Liver (tissue), 9 donors: Measurements from ENCODE around the gene CTU2. TPM values are rescaled to one million over a fixed set of nuclear protein-coding genes. Genes with fewer than 3 reads are reported as not detected.

ENCODE experiments used
- DNase-seq: peaks from one replicate; pipeline ENCODE4 v3.0.0-alpha.2; 2017; ENCODE audit warnings: low spot score
- H3K27ac ChIP-seq, 2 donors: one replicate each; pipeline ENCODE4 v1.7.0; 2013; ENCODE audit warnings: inconsistent platforms in 2 of 2, low read length in 2 of 2, control low read depth in 1 of 2, low read depth in 1 of 2, mild to moderate bottlenecking in 1 of 2
- H3K27me3 ChIP-seq, 4 donors: one replicate each; pipeline versions ENCODE4 v1.6.1 to v1.7.0; 2013; ENCODE audit warnings: low read length in 3 of 4, inconsistent platforms in 1 of 4, mild to moderate bottlenecking in 1 of 4, moderate library complexity in 1 of 4; ENCODE audit not compliant: control insufficient read depth in 4 of 4, insufficient read depth in 4 of 4
- H3K36me3 ChIP-seq, 4 donors: one replicate each; pipeline versions ENCODE4 v1.6.1 to v1.7.0; 2013; ENCODE audit warnings: low read length in 3 of 4, mild to moderate bottlenecking in 3 of 4, low read depth in 1 of 4, moderate library complexity in 1 of 4; ENCODE audit not compliant: control insufficient read depth in 4 of 4, insufficient read depth in 3 of 4
- H3K4me1 ChIP-seq, 4 donors: one replicate each; pipeline versions ENCODE4 v1.6.1 to v1.7.0; 2013; ENCODE audit warnings: low read length in 3 of 4, mild to moderate bottlenecking in 3 of 4, moderate library complexity in 1 of 4; ENCODE audit not compliant: control insufficient read depth in 4 of 4, insufficient read depth in 4 of 4
- H3K4me3 ChIP-seq, 3 donors: one replicate each; pipeline versions ENCODE4 v1.6.1 to v1.7.0; 2013; ENCODE audit warnings: low read length in 3 of 3, control low read depth in 1 of 3, low read depth in 1 of 3, mild to moderate bottlenecking in 1 of 3
- H3K9ac ChIP-seq, 2 donors: one replicate each; pipeline ENCODE4 v1.7.0; 2013; ENCODE audit warnings: low read length in 2 of 2, mild to moderate bottlenecking in 2 of 2, moderate library complexity in 2 of 2, control low read depth in 1 of 2, low read depth in 1 of 2
- H3K9me3 ChIP-seq, 4 donors: one replicate each; pipeline versions ENCODE4 v1.6.1 to v1.7.0; 2013; ENCODE audit warnings: low read length in 3 of 4; ENCODE audit not compliant: control insufficient read depth in 4 of 4
- ATF3 ChIP-seq: IDR thresholded peaks from 2 replicates; pipeline ENCODE4 v1.6.1; 2016; ENCODE audit warnings: antibody characterized with exemption
- EGR1 ChIP-seq, 2 donors: IDR thresholded peaks; 2 replicates each; pipeline ENCODE4 v1.6.1; 2016 to 2018; ENCODE audit warnings: antibody characterized with exemption in 2 of 2, low read depth in 2 of 2
- FOXA1 ChIP-seq: IDR thresholded peaks from 2 replicates; pipeline ENCODE4 v1.6.1; 2016; ENCODE audit warnings: antibody characterized with exemption
- FOXA2 ChIP-seq: IDR thresholded peaks from 2 replicates; pipeline ENCODE4 v1.6.1; 2016; ENCODE audit warnings: antibody characterized with exemption
- GABPA ChIP-seq, 2 donors: IDR thresholded peaks in 1 of 2; conservative IDR thresholded peaks in 1 of 2; 2 replicates each; pipeline ENCODE4 v1.6.1; 2016; ENCODE audit warnings: antibody characterized with exemption in 2 of 2, mild to moderate bottlenecking in 1 of 2, moderate library complexity in 1 of 2
- HNF4A ChIP-seq, 2 donors: conservative IDR thresholded peaks; 2 replicates each; pipeline ENCODE4 v1.6.1; 2016; ENCODE audit warnings: antibody characterized with exemption in 2 of 2, mild to moderate bottlenecking in 2 of 2
- HNF4G ChIP-seq: IDR thresholded peaks from 2 replicates; pipeline ENCODE4 v1.6.1; 2016; ENCODE audit warnings: antibody characterized with exemption
- JUND ChIP-seq, 2 donors: IDR thresholded peaks; 2 replicates each; pipeline ENCODE4 v1.6.1; 2016; ENCODE audit warnings: antibody characterized with exemption in 2 of 2
- MAX ChIP-seq: IDR thresholded peaks from 2 replicates; pipeline ENCODE4 v1.6.1; 2016; ENCODE audit warnings: antibody characterized with exemption
- NR2F2 ChIP-seq: IDR thresholded peaks from 2 replicates; pipeline ENCODE4 v1.6.1; 2016; ENCODE audit warnings: antibody characterized with exemption
- REST ChIP-seq: IDR thresholded peaks from 2 replicates; pipeline ENCODE4 v1.6.1; 2016; ENCODE audit warnings: antibody characterized with exemption, mild to moderate bottlenecking
- RXRA ChIP-seq, 2 donors: IDR thresholded peaks; 2 replicates each; pipeline ENCODE4 v1.6.1; 2017 to 2018; ENCODE audit warnings: antibody characterized with exemption in 2 of 2, mild to moderate bottlenecking in 1 of 2
- SP1 ChIP-seq: IDR thresholded peaks from 2 replicates; pipeline ENCODE4 v1.6.1; 2018; ENCODE audit warnings: antibody characterized with exemption, mild to moderate bottlenecking
- TAF1 ChIP-seq: conservative IDR thresholded peaks from 2 replicates; pipeline ENCODE4 v1.6.1; 2016; ENCODE audit warnings: antibody characterized with exemption, mild to moderate bottlenecking
- YY1 ChIP-seq: IDR thresholded peaks from 2 replicates; pipeline ENCODE4 v1.6.1; 2016; ENCODE audit warnings: antibody characterized with exemption, mild to moderate bottlenecking
- ZBTB33 ChIP-seq: IDR thresholded peaks from 2 replicates; pipeline ENCODE4 v1.6.1; 2016; ENCODE audit warnings: antibody characterized with exemption
- WGBS: extraction: QIAGEN DNeasy Blood & Tissue Kit; methylation state at CpG from one replicate; pipeline ENCODE4 v1.1.7; 2013; 5-methylcytosine and 5-hydroxymethylcytosine counted together
- polyA plus RNA-seq, 2 donors: library from polyadenylated mRNA; stranded (reverse) in 1 of 2; unstranded in 1 of 2; fragments of 200-250 nt in 1 of 2; fragments of >200 nt in 1 of 2; fragmentation: Nextera tagmentation in 1 of 2; extraction: Ambion mirVana in 1 of 2; gene quantifications; one replicate each; pipeline versions ENCODE4 v1.2.1 to v1.2.3, GENCODE V29; 2013 to 2015
- total RNA-seq, 2 donors: library from RNA; depleted of rRNA; stranded (reverse); fragments of >200 nt; gene quantifications; one replicate each; pipeline ENCODE4 v1.2.3, GENCODE V29; 2014
- donor health status: healthy.
- donor health status: healthy.
- donor health status: healthy.
- donor health status: healthy.
- donor health status: healthy.

CTU2 gene
- total and polyA plus RNA-seq, 4 donors, result 7.0 to 8.5 (median 7.4) TPM

- no peak for DNase-seq
- Histone ChIP-seq H3K27ac (no peak overlapping the region), H3K4me3 (no peak overlapping the region), H3K9ac (no peak overlapping the region), H3K9me3 (no peaks in the 10 kb centered on the region), H3K4me1 (peaks cover 0 to 5% (median 4%) of the 10 kb centered on the region in 4 donors), H3K36me3 (peaks cover 0 to 6% (median 1%) of the 10 kb centered on the region in 4 donors), H3K27me3 (no peaks in the 10 kb centered on the region)
- WGBS, result 86% methylated on average over 11 of the region's 11 CpGs
- no peak for TF ChIP-seq FOXA1
- TF ChIP-seq REST, result no peak
- no peak for TF ChIP-seq NR2F2
These were observed 47.3 kb downstream of the CTU2 start for GRCh38 chr16:88753602-88754001.

GRCh38 chr16:88754109-88754911, 48.0 kb downstream of the CTU2 start:
- no peak for DNase-seq
- Histone ChIP-seq H3K9ac (no peak overlapping the region), H3K9me3 (no peaks in the 10 kb centered on the region), H3K4me3 (no peak overlapping the region), H3K27me3 (no peaks in the 10 kb centered on the region), H3K4me1 (peaks cover 3 to 12% (median 11%) of the 10 kb centered on the region in 4 donors), H3K27ac (no peak overlapping the region), H3K36me3 (peaks cover 0 to 6% (median 1%) of the 10 kb centered on the region in 4 donors)
- WGBS, result 94% methylated on average over 28 of the region's 28 CpGs
- TF ChIP-seq REST (no peak), HNF4G (no peak)

- Histone ChIP-seq H3K36me3 (peaks cover 0 to 6% (median 1%) of the 10 kb centered on the region in 4 donors), H3K27me3 (no peaks in the 10 kb centered on the region), H3K9me3 (no peaks in the 10 kb centered on the region), H3K27ac (no peak overlapping the region), H3K4me3 (no peak overlapping the region), H3K4me1 (peaks cover 11 to 20% (median 19%) of the 10 kb centered on the region in 4 donors), H3K9ac (no peak overlapping the region)
- DNase-seq, result no peak
- WGBS, result 87% methylated on average over 42 of the region's 42 CpGs
- TF ChIP-seq GABPA (IDR thresholded peaks at IDR 0.05 in 1 of 2, conservative IDR thresholded peaks at IDR 0.05 in 1 of 2) (no peak), EGR1 (IDR thresholded peaks at IDR 0.05; ENCODE audit: low read depth in 2 of 2) (no peak), HNF4G (no peak), NR2F2 (no peak), TAF1 (no peak), YY1 (no peak), HNF4A (conservative IDR thresholded peaks at IDR 0.05) (no peak), ATF3 (no peak), ZBTB33 (no peak), MAX (no peak), RXRA (IDR thresholded peaks at IDR 0.05) (no peak), SP1 (no peak), FOXA2 (no peak), JUND (IDR thresholded peaks at IDR 0.05) (no peak)
These were observed 48.8 kb downstream of the CTU2 start for GRCh38 chr16:88754912-88755744.
